Neural progenitor cell (in vitro differentiated cells): Measurements from ENCODE around the gene CHD2. TPM values are rescaled to one million over a fixed set of nuclear protein-coding genes. Genes with fewer than 3 reads are reported as not detected.

Experiments used
- DNase-seq: peaks from one replicate; pipeline ENCODE4 v3.0.0-alpha.2; 2016; ENCODE audit warnings: low spot score
- H2AFZ ChIP-seq: fragments of 200-600 bp; sonication (generic); replicated peaks from 2 replicates; pipeline ENCODE4 v1.6.1; 2016; ENCODE audit warnings: antibody characterized with exemption
- H3F3A ChIP-seq: fragments of 200-600 bp; sonication (generic); 2 replicates; pipeline ENCODE4 v1.6.1; 2016; ENCODE audit warnings: antibody characterized with exemption, low read depth
- H3K27ac ChIP-seq: fragments of 200-600 bp; sonication (generic); 2 replicates; pipeline ENCODE4 v1.5.1; 2016; ENCODE audit warnings: mild to moderate bottlenecking
- H3K27me3 ChIP-seq: fragments of 200-600 bp; sonication (generic); 2 replicates; pipeline ENCODE4 v1.6.1; 2016; ENCODE audit warnings: mild to moderate bottlenecking, moderate library complexity
- H3K36me3 ChIP-seq: fragments of 200-600 bp; sonication (generic); 2 replicates; pipeline ENCODE4 v1.5.1; 2016
- H3K4me1 ChIP-seq: fragments of 200-600 bp; sonication (generic); 2 replicates; pipeline ENCODE4 v1.6.1; 2016; ENCODE audit warnings: mixed run types
- H3K4me2 ChIP-seq: fragments of 200-600 bp; sonication (generic); 2 replicates; pipeline ENCODE4 v1.6.1; 2016
- H3K4me3 ChIP-seq: fragments of 200-600 bp; sonication (generic); 2 replicates; pipeline ENCODE4 v1.5.1; 2016
- H3K79me2 ChIP-seq: fragments of 200-600 bp; sonication (generic); 2 replicates; pipeline ENCODE4 v1.6.1; 2016; ENCODE audit warnings: low read depth
- H3K9ac ChIP-seq: fragments of 200-600 bp; sonication (generic); 2 replicates; pipeline ENCODE4 v1.6.1; 2016
- H3K9me3 ChIP-seq: fragments of 200-600 bp; sonication (generic); 2 replicates; pipeline ENCODE4 v1.5.1; 2016; ENCODE audit warnings: low read depth
- H4K20me1 ChIP-seq: fragments of 200-600 bp; sonication (generic); 2 replicates; pipeline ENCODE4 v1.6.1; 2016; ENCODE audit warnings: low read depth
- H3K27ac Mint-ChIP-seq: 3 replicates; pipeline ENCODE4 v1.8.0; 2021; ENCODE audit warnings: mixed read lengths
- H3K27me3 Mint-ChIP-seq: 2 replicates; pipeline ENCODE4 v1.8.0; 2022; ENCODE audit warnings: low read depth, mild to moderate bottlenecking, inconsistent platforms, moderate library complexity, mixed read lengths; ENCODE audit not compliant: insufficient read depth
- H3K36me3 Mint-ChIP-seq: 3 replicates; pipeline ENCODE4 v1.8.0; 2021; ENCODE audit warnings: mixed read lengths
- H3K4me1 Mint-ChIP-seq: 3 replicates; pipeline ENCODE4 v1.8.0; 2021; ENCODE audit warnings: mixed read lengths
- H3K4me3 Mint-ChIP-seq: 3 replicates; pipeline ENCODE4 v1.8.0; 2021; ENCODE audit warnings: mild to moderate bottlenecking, moderate library complexity, mixed read lengths
- H3K9me3 Mint-ChIP-seq: 3 replicates; pipeline ENCODE4 v1.8.0; 2020; ENCODE audit warnings: mixed read lengths
- EZH2 ChIP-seq: fragments of 200-600 bp; sonication (generic); IDR thresholded peaks from 2 replicates; pipeline ENCODE4 v1.6.1; 2017; ENCODE audit warnings: antibody characterized with exemption, mild to moderate bottlenecking, moderate library complexity
- EZH2phosphoT487 ChIP-seq: fragments of 200-600 bp; sonication (generic); IDR thresholded peaks from 2 replicates; pipeline ENCODE4 v1.6.1; 2017; ENCODE audit warnings: antibody characterized with exemption
- total RNA-seq: library from RNA; depleted of rRNA; stranded (reverse); fragments of >200 nt; gene quantifications from 2 replicates; pipeline ENCODE4 v1.2.3, GENCODE V29; 2015; ENCODE audit warnings: low replicate concordance
- TF ChIP-seq, protein P1 (sequence below): fragments of 200-600 bp; sonication (generic); IDR thresholded peaks from 2 replicates; pipeline ENCODE4 v1.5.1; 2017; ENCODE audit warnings: antibody characterized with exemption, mild to moderate bottlenecking

The CHD2 gene
- total RNA-seq, 1 donor from 2014 or later = 128 TPM

DNA sequence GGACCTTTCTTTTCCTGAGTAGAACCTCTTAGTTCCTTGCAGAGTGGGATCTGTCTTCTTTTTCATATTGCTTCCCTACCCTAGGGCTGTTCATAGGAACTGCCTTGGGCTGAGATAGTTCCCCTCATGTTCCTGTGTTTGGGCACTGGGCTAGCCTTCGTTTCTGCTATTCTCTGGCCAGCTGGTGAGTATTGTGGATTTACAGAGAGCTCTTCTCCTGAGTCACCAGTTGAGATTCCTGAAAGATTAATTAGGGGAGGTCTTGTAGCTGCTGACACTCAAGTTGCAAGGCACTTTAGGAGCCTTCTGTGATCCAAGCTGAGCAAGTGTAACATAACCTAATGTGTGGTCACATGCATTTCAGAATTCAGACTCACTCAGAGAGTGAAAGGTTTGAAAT, 30.7 kb downstream of the CHD2 start:
- H3K79me2 ChIP-seq = peaks cover 97% of the 10 kb centered on the region
- peaks cover 52% of the 10 kb centered on the region for H3F3A ChIP-seq
- Mint-ChIP-seq H3K9me3 (no peaks in the 10 kb centered on the region), H3K36me3 (peaks cover 58% of the 10 kb centered on the region), H3K4me1 (peaks cover 6% of the 10 kb centered on the region), H3K4me3 (no peak overlapping the region), H3K27ac (peak overlapping the region; percentile 83), H3K27me3 (no peaks in the 10 kb centered on the region)
- H2AFZ ChIP-seq = no peak overlapping the region
- no peaks in the 10 kb centered on the region for H3K9me3 ChIP-seq
- no peak overlapping the region for H3K4me3 ChIP-seq
- peaks cover 11% of the 10 kb centered on the region for H3K4me1 ChIP-seq
- H3K36me3 ChIP-seq = peaks cover 52% of the 10 kb centered on the region
- H3K27ac ChIP-seq = peak overlapping the region; percentile 27
- no peak for DNase-seq
- no peak overlapping the region for H3K4me2 ChIP-seq
- no peaks in the 10 kb centered on the region for H3K27me3 ChIP-seq
- H4K20me1 ChIP-seq = peaks cover 60% of the 10 kb centered on the region
- TF ChIP-seq EZH2phosphoT487 (no peak), EZH2 (no peak)
- TF ChIP-seq, protein P1, sequence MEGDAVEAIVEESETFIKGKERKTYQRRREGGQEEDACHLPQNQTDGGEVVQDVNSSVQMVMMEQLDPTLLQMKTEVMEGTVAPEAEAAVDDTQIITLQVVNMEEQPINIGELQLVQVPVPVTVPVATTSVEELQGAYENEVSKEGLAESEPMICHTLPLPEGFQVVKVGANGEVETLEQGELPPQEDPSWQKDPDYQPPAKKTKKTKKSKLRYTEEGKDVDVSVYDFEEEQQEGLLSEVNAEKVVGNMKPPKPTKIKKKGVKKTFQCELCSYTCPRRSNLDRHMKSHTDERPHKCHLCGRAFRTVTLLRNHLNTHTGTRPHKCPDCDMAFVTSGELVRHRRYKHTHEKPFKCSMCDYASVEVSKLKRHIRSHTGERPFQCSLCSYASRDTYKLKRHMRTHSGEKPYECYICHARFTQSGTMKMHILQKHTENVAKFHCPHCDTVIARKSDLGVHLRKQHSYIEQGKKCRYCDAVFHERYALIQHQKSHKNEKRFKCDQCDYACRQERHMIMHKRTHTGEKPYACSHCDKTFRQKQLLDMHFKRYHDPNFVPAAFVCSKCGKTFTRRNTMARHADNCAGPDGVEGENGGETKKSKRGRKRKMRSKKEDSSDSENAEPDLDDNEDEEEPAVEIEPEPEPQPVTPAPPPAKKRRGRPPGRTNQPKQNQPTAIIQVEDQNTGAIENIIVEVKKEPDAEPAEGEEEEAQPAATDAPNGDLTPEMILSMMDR = no peak
- H3K9ac ChIP-seq = no peak overlapping the region

GRCh38 chr15:92932946-92933649, 33.0 kb downstream of the CHD2 start:
- DNase-seq = no peak
- H3K9ac ChIP-seq = no peak overlapping the region
- Mint-ChIP-seq H3K4me3 (no peak overlapping the region), H3K36me3 (peaks cover 51% of the 10 kb centered on the region), H3K9me3 (no peaks in the 10 kb centered on the region), H3K4me1 (peaks cover 3% of the 10 kb centered on the region), H3K27ac (no peak overlapping the region), H3K27me3 (no peaks in the 10 kb centered on the region)
- peaks cover 97% of the 10 kb centered on the region for H3K79me2 ChIP-seq
- H3K4me1 ChIP-seq = peaks cover 11% of the 10 kb centered on the region
- H2AFZ ChIP-seq = no peak overlapping the region
- H3K9me3 ChIP-seq = no peaks in the 10 kb centered on the region
- peaks cover 63% of the 10 kb centered on the region for H3F3A ChIP-seq
- peaks cover 68% of the 10 kb centered on the region for H4K20me1 ChIP-seq
- H3K4me2 ChIP-seq = no peak overlapping the region
- H3K36me3 ChIP-seq = peaks cover 48% of the 10 kb centered on the region
- TF ChIP-seq EZH2phosphoT487 = no peak
- TF ChIP-seq EZH2 = no peak
- TF ChIP-seq, protein P1 = no peak
- no peaks in the 10 kb centered on the region for H3K27me3 ChIP-seq
- H3K27ac ChIP-seq = no peak overlapping the region
- H3K4me3 ChIP-seq = no peak overlapping the region

DNA sequence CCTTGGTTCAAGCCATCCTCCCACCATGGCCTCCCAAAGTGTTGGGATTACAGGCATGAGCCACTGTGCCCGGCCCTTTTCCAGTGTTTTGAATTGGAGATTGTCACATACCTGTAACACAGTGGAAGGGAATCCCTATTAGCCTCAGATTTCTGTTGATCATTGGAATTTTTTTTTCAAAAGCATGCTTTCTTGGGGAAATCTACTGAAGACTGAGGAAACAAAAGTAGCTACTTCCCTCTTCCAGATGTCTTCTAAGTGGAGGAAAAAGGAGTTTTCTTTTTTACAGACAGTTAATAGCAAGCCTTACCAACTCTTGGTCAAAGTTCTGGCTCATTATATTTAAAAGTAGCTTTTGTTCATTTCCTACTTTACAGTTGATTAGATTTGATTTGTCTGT, 33.7 kb downstream of the CHD2 start:
- H3K36me3 ChIP-seq = peaks cover 47% of the 10 kb centered on the region
- H3K79me2 ChIP-seq = peaks cover 96% of the 10 kb centered on the region
- no peaks in the 10 kb centered on the region for H3K27me3 ChIP-seq
- no peak overlapping the region for H3K4me2 ChIP-seq
- Mint-ChIP-seq H3K4me1 (peaks cover 3% of the 10 kb centered on the region), H3K36me3 (peaks cover 49% of the 10 kb centered on the region), H3K4me3 (no peak overlapping the region), H3K9me3 (no peaks in the 10 kb centered on the region), H3K27me3 (no peaks in the 10 kb centered on the region), H3K27ac (no peak overlapping the region)
- TF ChIP-seq, protein P1 = no peak
- no peak for TF ChIP-seq EZH2
- no peak for TF ChIP-seq EZH2phosphoT487
- no peak overlapping the region for H3K4me3 ChIP-seq
- H4K20me1 ChIP-seq = peaks cover 71% of the 10 kb centered on the region
- H3F3A ChIP-seq = peaks cover 71% of the 10 kb centered on the region
- no peak for DNase-seq
- H3K4me1 ChIP-seq = peaks cover 11% of the 10 kb centered on the region
- no peak overlapping the region for H3K27ac ChIP-seq
- no peaks in the 10 kb centered on the region for H3K9me3 ChIP-seq
- H3K9ac ChIP-seq = no peak overlapping the region
- H2AFZ ChIP-seq = no peak overlapping the region
